Measurements from ENCODE around the gene WNT5A.

The WNT5A gene

DNA sequence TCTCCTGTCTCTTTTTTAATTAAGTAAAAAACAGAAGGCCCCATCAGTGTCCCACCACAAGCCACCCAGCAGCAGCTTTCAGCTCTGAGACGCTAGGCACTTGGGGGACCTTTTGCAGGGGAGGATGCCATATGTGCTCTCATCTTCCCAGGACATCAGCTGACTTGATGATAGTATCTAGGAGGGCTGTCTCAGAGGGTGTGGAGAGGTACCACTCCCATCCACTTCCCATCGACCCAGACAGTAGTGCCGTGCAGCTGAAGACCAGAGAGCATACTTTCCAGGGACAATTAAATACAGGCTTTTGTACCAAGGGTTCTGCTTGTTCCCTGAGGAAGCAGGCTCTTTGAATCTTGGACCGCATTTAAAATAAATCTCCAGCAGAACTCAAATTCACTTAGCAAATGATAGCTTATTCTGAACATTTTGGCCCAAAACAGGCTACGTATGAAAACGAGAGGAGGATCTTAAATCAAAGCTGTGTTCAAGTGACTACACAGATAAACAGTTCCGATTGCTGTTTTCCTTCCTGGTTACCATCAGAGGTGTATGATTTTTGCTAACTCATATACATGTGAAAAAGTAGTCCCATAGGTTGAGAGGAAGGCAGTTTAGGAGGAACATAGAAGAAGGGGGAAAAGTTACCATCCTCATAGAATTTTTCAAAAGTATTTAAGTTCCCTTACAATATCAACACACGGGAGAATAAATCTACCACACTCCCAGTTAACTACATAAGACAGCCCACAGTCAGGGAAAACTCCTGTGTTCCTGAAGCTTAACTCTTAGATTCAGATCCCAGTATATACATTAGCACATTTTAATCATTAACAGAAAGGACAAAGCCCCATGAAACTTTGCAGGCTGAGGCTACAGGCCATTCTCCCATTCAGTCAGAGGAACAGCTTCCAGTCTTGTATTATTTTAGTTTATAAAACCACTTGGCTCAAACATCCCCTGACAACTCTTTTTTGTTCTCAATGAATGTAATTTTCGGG lies 9.5 kb downstream of the WNT5A start:
- in situ Hi-C loops (cut with HindIII; ENCODE audit: low sequenced_read_pairs): loop anchor here (5.0 to 25.0 kb wide), 5 partner anchors 320 to 1040 kb away; no protein-coding TSS in a partner anchor
- H3K4me3 ChIP-seq (ENCODE audit: low read depth, low read length): peak overlapping the region; percentile 83
- TF ChIP-seq, protein P1, sequence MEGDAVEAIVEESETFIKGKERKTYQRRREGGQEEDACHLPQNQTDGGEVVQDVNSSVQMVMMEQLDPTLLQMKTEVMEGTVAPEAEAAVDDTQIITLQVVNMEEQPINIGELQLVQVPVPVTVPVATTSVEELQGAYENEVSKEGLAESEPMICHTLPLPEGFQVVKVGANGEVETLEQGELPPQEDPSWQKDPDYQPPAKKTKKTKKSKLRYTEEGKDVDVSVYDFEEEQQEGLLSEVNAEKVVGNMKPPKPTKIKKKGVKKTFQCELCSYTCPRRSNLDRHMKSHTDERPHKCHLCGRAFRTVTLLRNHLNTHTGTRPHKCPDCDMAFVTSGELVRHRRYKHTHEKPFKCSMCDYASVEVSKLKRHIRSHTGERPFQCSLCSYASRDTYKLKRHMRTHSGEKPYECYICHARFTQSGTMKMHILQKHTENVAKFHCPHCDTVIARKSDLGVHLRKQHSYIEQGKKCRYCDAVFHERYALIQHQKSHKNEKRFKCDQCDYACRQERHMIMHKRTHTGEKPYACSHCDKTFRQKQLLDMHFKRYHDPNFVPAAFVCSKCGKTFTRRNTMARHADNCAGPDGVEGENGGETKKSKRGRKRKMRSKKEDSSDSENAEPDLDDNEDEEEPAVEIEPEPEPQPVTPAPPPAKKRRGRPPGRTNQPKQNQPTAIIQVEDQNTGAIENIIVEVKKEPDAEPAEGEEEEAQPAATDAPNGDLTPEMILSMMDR (IDR thresholded peaks at IDR 0.05; ENCODE audit: low read depth, low read length, missing control alignments): no peak
- DNase-seq (ENCODE audit: low read depth): no peak

DNA sequence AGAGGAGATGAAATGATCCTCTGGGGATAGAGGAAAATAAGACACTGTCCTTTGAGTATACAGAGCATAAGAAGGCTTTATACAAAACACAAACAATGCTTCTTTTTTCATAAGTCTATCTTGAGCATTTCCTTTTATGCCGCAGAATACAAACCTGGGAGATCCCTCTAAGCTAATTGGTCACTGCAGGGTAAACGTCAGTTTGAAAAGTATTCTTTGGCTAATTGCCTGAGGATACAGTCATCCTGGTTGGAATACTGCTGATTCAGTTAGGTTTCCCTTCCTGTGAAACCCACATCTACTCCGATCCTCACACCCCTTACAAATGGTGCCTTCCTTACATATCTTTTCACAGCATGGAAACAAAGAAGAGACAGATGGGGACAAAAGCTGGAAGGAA lies 10.6 kb downstream of the WNT5A start:
- peak; percentile 95 for DNase-seq (ENCODE audit: low read depth)
- in situ Hi-C loops (cut with HindIII; ENCODE audit: low sequenced_read_pairs): loop anchor here (5.0 to 25.0 kb wide), 5 partner anchors 319 to 1039 kb away; no protein-coding TSS in a partner anchor
- peak overlapping the region; percentile 83 for H3K4me3 ChIP-seq (ENCODE audit: low read depth, low read length)
- TF ChIP-seq, protein P1 (IDR thresholded peaks at IDR 0.05; ENCODE audit: low read depth, low read length, missing control alignments): no peak

DNA sequence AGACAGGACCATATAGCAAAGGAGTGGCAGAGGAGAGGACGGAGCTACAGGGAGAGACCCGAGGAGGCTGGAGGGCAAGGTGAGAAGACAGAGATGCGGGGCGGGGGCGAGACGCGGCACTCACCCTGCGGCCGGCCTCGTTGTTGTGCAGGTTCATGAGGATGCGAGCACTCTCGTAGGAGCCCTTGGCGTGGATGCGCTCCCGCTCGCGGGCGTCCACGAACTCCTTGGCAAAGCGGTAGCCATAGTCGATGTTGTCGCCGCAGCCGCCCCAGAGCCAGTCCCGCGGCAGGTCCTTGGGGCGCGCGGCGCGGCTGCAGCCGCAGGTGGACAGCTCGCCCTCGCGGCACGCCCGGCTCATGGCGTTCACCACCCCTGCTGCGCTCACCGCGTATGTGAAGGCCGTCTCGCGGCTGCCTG lies 12.9 kb downstream of the WNT5A start:
- H3K4me3 ChIP-seq (ENCODE audit: low read depth, low read length): peak overlapping the region; percentile 27
- in situ Hi-C loops (cut with HindIII; ENCODE audit: low sequenced_read_pairs): no loop called here
- no peak for DNase-seq (ENCODE audit: low read depth)
- TF ChIP-seq, protein P1 (IDR thresholded peaks at IDR 0.05; ENCODE audit: low read depth, low read length, missing control alignments): no peak

DNA sequence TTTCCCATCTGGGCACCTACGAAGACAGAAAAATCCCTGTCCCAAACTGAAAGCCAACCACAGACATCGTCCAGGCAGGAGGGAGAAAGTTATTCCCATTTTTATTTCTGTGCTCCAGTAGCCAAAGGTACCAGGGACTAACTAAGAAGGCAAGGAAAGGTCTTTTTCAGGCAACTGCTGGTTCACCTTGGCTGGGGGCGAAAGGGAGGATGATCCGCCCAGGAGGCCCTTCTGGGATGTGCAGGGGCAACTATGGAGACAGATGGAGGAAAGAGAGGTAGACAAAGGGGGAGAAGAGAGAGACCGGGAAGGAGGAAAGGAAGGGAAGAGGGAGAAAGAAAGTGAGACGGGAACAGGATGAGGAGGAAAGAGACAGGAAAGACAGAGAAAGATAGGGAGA lies 13.3 kb downstream of the WNT5A start:
- in situ Hi-C loops (cut with HindIII; ENCODE audit: low sequenced_read_pairs): no loop called here
- peak overlapping the region; percentile 27 for H3K4me3 ChIP-seq (ENCODE audit: low read depth, low read length)
- DNase-seq (ENCODE audit: low read depth): no peak
- TF ChIP-seq, protein P1 (IDR thresholded peaks at IDR 0.05; ENCODE audit: low read depth, low read length, missing control alignments): no peak

DNA sequence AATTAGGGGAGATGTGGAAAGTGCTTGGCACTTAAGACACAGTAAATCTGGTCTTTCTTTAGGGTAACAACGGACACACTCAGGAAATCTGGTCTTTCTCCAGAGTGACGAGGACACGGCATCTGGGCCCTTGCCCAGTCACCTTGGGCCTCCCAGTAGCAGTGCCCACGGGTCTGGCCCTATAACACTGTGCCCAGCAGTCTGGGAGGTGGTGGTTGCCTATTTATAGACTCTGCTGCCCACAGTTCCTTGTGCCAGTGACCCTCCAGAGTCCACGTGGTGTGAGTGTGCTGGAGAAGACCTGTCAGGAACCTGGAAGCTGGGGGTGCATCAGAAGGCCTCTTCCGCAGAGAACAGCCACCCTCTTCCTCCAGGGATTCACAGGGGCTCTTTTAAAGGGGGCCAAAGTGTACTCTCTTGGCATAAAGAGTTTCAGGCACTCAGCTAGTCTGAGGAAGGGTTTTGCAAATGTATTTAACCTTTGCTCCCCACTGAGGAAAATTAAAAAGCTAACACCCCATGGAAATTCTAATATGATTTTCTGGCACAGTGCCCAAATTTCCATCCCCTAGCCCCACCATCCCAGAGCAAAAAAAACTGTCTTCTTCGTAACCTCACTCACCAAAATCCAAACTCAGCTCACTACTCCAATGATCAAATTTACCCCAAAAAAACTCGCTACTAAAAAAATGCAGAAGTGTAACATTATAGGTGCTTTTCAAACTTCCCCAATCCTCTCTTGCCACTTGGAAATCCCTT lies 15.4 kb downstream of the WNT5A start:
- H3K4me3 ChIP-seq (ENCODE audit: low read depth, low read length): no peak overlapping the region
- TF ChIP-seq, protein P1 (IDR thresholded peaks at IDR 0.05; ENCODE audit: low read depth, low read length, missing control alignments): no peak
- no peak for DNase-seq (ENCODE audit: low read depth)
- in situ Hi-C loops (cut with HindIII; ENCODE audit: low sequenced_read_pairs): no loop called here

DNA sequence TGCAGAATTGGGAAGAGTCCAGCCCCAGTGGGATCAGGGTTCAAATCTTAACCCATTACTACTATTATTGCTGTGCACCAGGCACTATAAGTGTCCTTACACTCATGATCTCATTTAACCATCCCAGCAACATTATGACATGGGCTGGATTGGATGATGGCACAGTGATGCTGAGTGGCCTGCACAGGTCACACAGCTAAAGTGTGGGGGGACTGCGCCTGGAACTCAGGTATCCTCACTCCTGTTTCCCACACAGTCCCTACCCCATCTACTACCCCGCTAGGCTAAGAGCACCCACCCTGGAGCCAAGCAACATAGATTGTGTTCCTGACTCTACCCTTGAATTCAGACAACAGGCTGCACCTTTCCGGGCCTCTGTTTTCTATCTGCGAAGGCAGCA lies 16.0 kb downstream of the WNT5A start:
- no peak for DNase-seq (ENCODE audit: low read depth)
- no peak overlapping the region for H3K4me3 ChIP-seq (ENCODE audit: low read depth, low read length)
- TF ChIP-seq, protein P1 (IDR thresholded peaks at IDR 0.05; ENCODE audit: low read depth, low read length, missing control alignments): no peak
- in situ Hi-C loops (cut with HindIII; ENCODE audit: low sequenced_read_pairs): no loop called here
